Sigmoid colon (tissue), 4 donors: ENCODE measurements around the gene RIMS1.

Source experiments
- CTCF ChIP-seq, 4 experiments: fragments of 450-650 bp in 3 of 4; fragments of 200-600 bp in 1 of 4; IDR thresholded peaks; one replicate each; pipeline ENCODE4 v1.5.1; 2016 to 2019; ENCODE audit warnings: antibody characterized with exemption in 4 of 4, mild to moderate bottlenecking in 3 of 4, moderate library complexity in 2 of 4
- EP300 ChIP-seq, 4 donors: sonication (generic); formaldehyde crosslinking; IDR thresholded peaks; one replicate each; pipeline ENCODE4 v1.6.1; 2017; ENCODE audit warnings: antibody characterized with exemption in 4 of 4

DNA sequence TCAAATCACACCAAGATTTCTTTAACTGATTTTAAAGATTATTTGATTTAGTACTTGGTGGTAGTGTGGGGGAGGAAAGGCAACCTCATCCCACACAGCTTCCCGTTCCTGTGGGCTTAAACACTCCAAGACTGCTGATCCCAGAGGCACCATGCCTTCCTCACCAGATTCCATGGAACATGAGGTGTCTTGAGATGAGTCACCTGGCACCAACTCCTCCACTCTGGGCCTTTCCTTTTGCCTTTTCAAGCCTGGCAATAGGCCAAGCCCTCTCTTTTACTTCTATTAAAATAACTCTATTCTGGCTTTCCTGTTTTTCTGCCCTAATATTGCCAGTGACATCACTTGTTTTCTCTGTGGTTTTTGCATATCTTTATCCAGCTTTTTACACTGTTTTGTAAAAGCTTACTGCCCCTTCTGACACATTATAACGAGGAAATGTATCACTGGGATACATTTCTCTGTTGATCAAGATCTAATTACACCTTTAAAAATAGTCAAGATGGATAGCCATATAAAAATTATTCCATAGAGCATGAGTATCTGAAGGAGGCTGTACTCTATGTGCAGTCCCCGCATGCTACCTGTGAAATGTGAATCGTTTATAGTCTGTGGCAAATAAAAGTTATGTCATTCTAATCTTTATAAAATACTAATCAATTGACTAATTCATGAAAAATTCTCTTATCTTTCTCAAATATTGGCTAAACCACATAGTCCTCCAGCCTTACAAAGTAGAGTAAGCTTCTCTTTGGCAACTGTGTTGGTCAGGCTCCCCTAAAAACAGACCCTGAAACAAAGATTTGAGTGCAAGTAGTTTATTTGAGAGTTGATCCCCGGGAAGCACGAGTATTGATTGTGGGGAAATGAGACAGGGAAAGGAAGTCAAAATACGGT lies 477.7 kb downstream of the RIMS1 start:
- TF ChIP-seq EP300 (IDR thresholded peaks at IDR 0.05) (no peak), CTCF (IDR thresholded peaks at IDR 0.05) (no peak)
